Endodermal cell (in vitro differentiated cells): ENCODE data around the gene KIF17. TPM values are rescaled to one million over a fixed set of nuclear protein-coding genes. Genes with fewer than 3 reads are reported as not detected.
A peak's percentile ranks its signal among the peaks of the same experiment; 100 is the strongest.

Experiments used
- DNase-seq: peaks from one replicate; pipeline ENCODE4 v3.0.0-alpha.2; 2017
- H3K27ac ChIP-seq: 2 replicates; pipeline ENCODE4 v1.5.1; 2013; ENCODE audit warnings: mild to moderate bottlenecking, low read depth, low read length, moderate library complexity
- H3K27me3 ChIP-seq: 2 replicates; pipeline ENCODE4 v1.6.1; 2013; ENCODE audit warnings: mild to moderate bottlenecking, low read length, moderate library complexity; ENCODE audit not compliant: insufficient read depth, control insufficient read depth, poor library complexity, severe bottlenecking
- H3K36me3 ChIP-seq: 2 replicates; pipeline ENCODE4 v1.7.0; 2013; ENCODE audit warnings: mild to moderate bottlenecking, low read length, moderate library complexity; ENCODE audit not compliant: control insufficient read depth, insufficient read depth
- H3K4me1 ChIP-seq: one replicate; pipeline ENCODE4 v1.7.0; 2013; ENCODE audit warnings: low read length; ENCODE audit not compliant: control insufficient read depth, insufficient read depth
- H3K4me3 ChIP-seq: 2 replicates; pipeline ENCODE4 v1.5.1; 2013; ENCODE audit warnings: mild to moderate bottlenecking, low read length, moderate library complexity
- H3K9ac ChIP-seq: 2 replicates; pipeline ENCODE4 v1.6.1; 2013; ENCODE audit warnings: mild to moderate bottlenecking, low read length, moderate library complexity; ENCODE audit not compliant: poor library complexity, severe bottlenecking; ENCODE audit errors: extremely low read depth
- H3K9me3 ChIP-seq: 2 replicates; pipeline ENCODE4 v1.6.1; 2013; ENCODE audit warnings: mild to moderate bottlenecking, low read length, moderate library complexity; ENCODE audit not compliant: control insufficient read depth
- H3K27ac Mint-ChIP-seq: 2 replicates; pipeline ENCODE4 v1.8.0; 2020; ENCODE audit warnings: mixed read lengths
- H3K27me3 Mint-ChIP-seq: 2 replicates; pipeline ENCODE4 v1.8.0; 2021; ENCODE audit warnings: mild to moderate bottlenecking, mixed read lengths; ENCODE audit not compliant: insufficient read depth
- H3K36me3 Mint-ChIP-seq: 2 replicates; pipeline ENCODE4 v1.8.0; 2020; ENCODE audit warnings: low read depth, mixed read lengths
- H3K4me1 Mint-ChIP-seq: 2 replicates; pipeline ENCODE4 v1.8.0; 2020; ENCODE audit warnings: mixed read lengths
- H3K4me3 Mint-ChIP-seq: 2 replicates; pipeline ENCODE4 v1.8.0; 2020; ENCODE audit warnings: mild to moderate bottlenecking, moderate library complexity, mixed read lengths
- H3K9me3 Mint-ChIP-seq: 2 replicates; pipeline ENCODE4 v1.8.0; 2020; ENCODE audit warnings: mild to moderate bottlenecking, mixed read lengths
- CTCF ChIP-seq: fragments of 200-600 bp; sonication (generic); conservative IDR thresholded peaks from 2 replicates; pipeline ENCODE4 v1.5.0; 2021; ENCODE audit warnings: antibody characterized with exemption, mild to moderate bottlenecking
- WGBS, 2 experiments: methylation state at CpG; one replicate each; pipeline versions ENCODE4 v1.1.5 to v1.1.7; 2013; ENCODE audit warnings: missing lambda C conversion rate in 2 of 2, mixed read lengths in 1 of 2; ENCODE audit not compliant: insufficient coverage in 1 of 2, insufficient read length in 1 of 2; 5-methylcytosine and 5-hydroxymethylcytosine counted together
- total RNA-seq, 2 donors: library from RNA; stranded (reverse); fragmentation: NEBNext Ultra II Directional in 1 of 2; extraction: Animal tissue kit (Norgen Biotek cat#: 25700) in 1 of 2; gene quantifications; 2 replicates in 1 of 2; 3 replicates in 1 of 2; pipeline ENCODE4 v1.2.1, GENCODE V29; 2021

KIF17 gene
- total RNA-seq, 2 donors from 2014 or later, result 4.2 to 8.0 TPM

- Histone ChIP-seq H3K9ac (no peak overlapping the region), H3K4me3 (no peak overlapping the region), H3K9me3 (no peaks in the 10 kb centered on the region), H3K36me3 (no peaks in the 10 kb centered on the region), H3K4me1 (peaks cover 3% of the 10 kb centered on the region), H3K27me3 (peaks cover 44% of the 10 kb centered on the region), H3K27ac (no peak overlapping the region)
- WGBS, 2 experiments, result 81 to 86% methylated on average over 2 to 9 of the region's 9 CpGs
- no peak for TF ChIP-seq CTCF
- H3K4me1 Mint-ChIP-seq, result peaks cover 8% of the 10 kb centered on the region
- H3K27me3 Mint-ChIP-seq, result peaks cover 50% of the 10 kb centered on the region
- no peaks in the 10 kb centered on the region for H3K36me3 Mint-ChIP-seq
- H3K9me3 Mint-ChIP-seq, result no peaks in the 10 kb centered on the region
- no peak overlapping the region for H3K4me3 Mint-ChIP-seq
- H3K27ac Mint-ChIP-seq, result peak overlapping the region; percentile 1
- peak; percentile 53 for DNase-seq
These were observed 10.8 kb upstream of the KIF17 start for GRCh38 chr1:20728371-20729154.

- 44 to 57% methylated on average over 4 to 13 of the region's 13 CpGs for WGBS, 2 experiments
- Histone ChIP-seq H3K27ac (no peak overlapping the region), H3K4me3 (no peak overlapping the region), H3K4me1 (no peaks in the 10 kb centered on the region), H3K27me3 (peaks cover 36% of the 10 kb centered on the region), H3K9ac (no peak overlapping the region), H3K9me3 (no peaks in the 10 kb centered on the region), H3K36me3 (no peaks in the 10 kb centered on the region)
- peaks cover 8% of the 10 kb centered on the region for H3K4me1 Mint-ChIP-seq
- no peaks in the 10 kb centered on the region for H3K36me3 Mint-ChIP-seq
- DNase-seq, result peak; percentile 85
- H3K9me3 Mint-ChIP-seq, result no peaks in the 10 kb centered on the region
- H3K27me3 Mint-ChIP-seq, result peaks cover 42% of the 10 kb centered on the region
- H3K4me3 Mint-ChIP-seq, result no peak overlapping the region
- TF ChIP-seq CTCF, result peak; percentile 73
- H3K27ac Mint-ChIP-seq, result peak overlapping the region; percentile 1
These were observed 10.0 kb upstream of the KIF17 start for GRCh38 chr1:20727746-20728316.

GRCh38 chr1:20726932-20727745 lies 9.3 kb upstream of the KIF17 start:
- peaks cover 8% of the 10 kb centered on the region for H3K4me1 Mint-ChIP-seq
- DNase-seq, result peak; percentile 43
- no peaks in the 10 kb centered on the region for H3K36me3 Mint-ChIP-seq
- no peak overlapping the region for H3K4me3 Mint-ChIP-seq
- TF ChIP-seq CTCF, result no peak
- H3K27ac ChIP-seq, result no peak overlapping the region
- no peak overlapping the region for H3K9ac ChIP-seq
- no peak overlapping the region for H3K27ac Mint-ChIP-seq
- no peaks in the 10 kb centered on the region for H3K9me3 ChIP-seq
- no peaks in the 10 kb centered on the region for H3K36me3 ChIP-seq
- peaks cover 29% of the 10 kb centered on the region for H3K27me3 ChIP-seq
- no peaks in the 10 kb centered on the region for H3K4me1 ChIP-seq
- H3K9me3 Mint-ChIP-seq, result no peaks in the 10 kb centered on the region
- peaks cover 36% of the 10 kb centered on the region for H3K27me3 Mint-ChIP-seq
- no peak overlapping the region for H3K4me3 ChIP-seq
- 88 to 94% methylated on average over 4 to 17 of the region's 17 CpGs for WGBS, 2 experiments
